Activated CD4-positive, alpha-beta T cell treated with anti-CD3 and anti-CD28 coated beads, Interleukin-2, amount 50 U/mL, for 16 hours (primary cell): ENCODE data around the gene PANX1.
"Not testable (repeated sequence)": the region's sequence is repeated elsewhere in the genome, so short reads cannot be mapped to it uniquely, and the experiment has no call there.

Experiments used
- DNase-seq: peaks from one replicate; pipeline ENCODE4 v3.0.0-alpha.2; 2020

The PANX1 gene

DNA sequence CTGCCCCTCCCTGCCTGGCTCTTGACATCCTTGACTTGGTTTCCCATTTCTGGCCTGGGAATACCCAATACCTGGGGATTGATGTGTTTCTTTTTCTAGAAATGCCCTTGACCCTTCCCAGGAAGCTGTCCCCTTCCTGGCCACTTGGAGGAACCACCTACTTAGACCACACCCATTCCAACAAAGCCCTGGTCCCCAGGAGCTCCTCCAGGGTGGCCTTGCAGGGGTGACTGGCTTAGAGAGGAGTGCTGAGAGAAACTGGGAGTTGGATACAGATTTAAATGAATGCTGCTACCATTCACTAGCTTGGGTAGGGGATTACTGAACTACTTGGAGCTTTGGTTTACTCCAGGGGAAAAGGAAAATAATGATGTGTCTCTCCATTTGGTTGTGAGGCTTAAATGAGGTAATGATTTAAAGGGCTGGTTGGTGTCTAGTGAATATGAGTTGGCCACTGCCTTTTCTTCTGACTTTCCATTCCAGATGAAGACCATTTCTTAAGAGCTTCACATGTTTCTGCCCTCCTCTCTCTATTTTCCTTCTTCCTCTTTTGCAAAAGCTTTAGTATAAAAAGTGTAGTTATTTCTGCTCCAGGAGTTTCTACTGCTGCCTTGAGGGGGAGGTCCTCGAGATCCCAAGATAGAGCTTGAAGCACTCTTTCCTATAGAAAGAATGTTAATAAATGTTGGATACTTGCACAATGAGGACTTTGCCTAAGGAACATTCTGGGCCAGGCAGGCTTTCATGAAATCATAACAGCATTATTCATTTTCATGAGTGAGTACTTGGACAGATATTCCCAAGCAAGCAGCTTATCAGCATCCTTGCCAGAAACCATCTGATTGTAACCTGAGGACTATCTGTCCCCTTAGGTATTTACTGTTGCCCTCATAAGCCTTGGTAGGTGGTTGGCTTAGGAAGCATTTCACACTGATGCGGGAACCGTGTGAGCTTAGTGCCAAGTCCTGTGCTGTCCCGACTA is 22.4 kb downstream of the PANX1 start:
- DNase-seq = no peak

DNA sequence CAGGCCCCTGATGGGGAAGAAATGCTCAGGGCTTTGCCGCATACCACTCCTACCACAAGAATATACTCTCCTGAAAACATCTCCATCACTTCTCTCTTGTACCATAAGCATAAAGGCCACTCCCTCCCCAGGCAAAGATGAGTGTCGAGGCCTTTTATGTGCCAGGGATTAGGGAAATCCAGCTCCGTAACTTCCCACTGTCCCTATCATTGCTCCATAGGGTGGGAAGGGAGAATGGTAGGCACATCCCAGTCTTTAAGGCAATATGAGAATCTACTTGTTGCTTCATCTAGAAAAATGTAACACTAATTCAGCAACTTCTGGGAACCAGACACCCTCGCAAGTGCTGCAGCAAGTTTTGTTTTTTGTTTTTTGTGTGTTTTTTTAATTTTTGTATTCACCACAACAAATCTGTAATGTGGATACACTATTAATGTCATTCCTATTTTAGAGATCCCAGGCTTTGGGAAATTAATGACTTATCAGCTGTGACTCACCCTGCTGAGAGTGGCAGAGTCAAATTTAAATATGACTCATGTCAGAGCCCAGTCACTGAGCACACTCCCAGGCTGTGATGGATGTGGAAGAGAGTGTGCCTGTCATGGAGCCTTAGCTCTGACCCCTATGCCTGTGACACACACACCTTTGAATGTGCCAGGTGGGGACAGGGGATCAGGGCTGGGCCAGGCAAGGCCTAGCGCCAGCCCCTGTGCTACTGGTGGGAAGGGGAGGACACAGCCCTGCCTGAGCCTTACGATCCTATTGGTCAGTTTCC is 23.4 kb downstream of the PANX1 start:
- peak; percentile 37 for DNase-seq

DNA sequence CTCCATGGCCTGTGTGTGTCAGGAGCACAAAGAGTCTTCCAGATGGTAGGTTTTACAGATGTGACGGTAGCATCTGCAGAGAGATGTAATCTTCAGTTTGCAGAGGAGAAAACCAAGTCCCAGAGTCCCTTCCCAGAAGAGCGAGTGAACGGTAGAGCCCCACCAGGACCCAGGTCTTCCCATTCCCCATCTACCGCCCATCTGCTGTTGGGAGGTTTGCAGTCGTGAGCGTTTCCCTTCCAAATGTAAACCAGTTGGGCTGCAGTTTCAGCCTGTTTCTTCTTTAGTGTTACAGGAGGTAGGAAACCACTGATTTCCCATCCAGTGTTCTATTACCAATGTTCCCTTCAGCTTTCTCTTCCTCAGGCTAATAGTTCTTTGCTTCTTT is 24.0 kb downstream of the PANX1 start:
- no peak for DNase-seq

DNA sequence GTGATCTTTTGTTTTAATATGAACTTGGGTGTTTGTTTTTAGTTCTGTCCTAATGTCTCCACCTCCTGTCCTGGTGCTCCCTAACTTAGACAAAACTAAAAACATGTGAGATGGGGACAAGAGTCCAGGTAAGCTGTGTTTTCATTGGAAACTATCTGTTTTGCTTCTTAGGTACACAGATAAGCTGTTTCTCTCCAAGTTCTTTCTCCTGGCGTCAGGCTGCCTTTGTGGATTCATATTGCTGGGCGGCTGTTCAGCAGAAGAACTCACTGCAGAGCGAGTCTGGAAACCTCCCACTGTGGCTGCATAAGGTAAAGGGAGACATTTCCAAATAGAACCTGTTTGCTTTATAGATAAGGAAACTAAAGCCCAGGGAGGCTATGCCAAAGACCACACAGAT is 24.7 kb downstream of the PANX1 start:
- no peak for DNase-seq

DNA sequence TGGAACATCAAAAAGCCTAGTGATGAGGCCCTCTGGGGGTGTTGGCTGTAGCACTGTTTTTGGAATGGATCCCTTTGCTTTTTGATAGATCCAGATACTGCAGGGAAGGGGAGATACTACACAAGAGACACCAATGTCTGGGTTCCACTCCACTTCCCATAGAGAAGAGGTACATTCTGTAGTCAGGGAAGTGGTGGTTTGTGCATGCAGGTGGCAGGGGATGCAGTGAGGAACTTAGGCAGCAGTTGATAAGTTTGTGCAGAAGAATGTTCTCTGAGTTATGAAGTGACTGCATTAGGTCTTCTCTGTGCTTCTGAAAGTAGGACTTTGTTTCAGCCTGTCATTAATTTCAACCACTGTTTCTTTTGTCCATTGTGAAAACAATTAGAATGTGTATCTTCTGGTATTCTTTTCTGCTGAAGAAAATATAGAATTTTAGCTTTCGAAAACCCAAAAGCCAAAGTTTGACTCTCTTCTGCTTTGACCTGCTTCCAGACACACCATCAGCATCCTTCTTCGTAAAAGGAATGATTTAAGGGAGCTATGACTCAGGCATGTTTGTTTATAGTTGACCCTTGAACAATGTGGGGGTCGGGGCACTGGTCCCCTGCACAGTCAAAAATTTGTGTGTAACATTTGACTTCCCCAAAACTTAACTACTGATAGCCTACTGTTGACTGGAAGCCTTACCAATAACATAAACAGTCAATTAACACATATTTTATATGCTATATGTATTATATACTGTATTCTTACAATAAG is 25.6 kb downstream of the PANX1 start:
- no peak for DNase-seq

DNA sequence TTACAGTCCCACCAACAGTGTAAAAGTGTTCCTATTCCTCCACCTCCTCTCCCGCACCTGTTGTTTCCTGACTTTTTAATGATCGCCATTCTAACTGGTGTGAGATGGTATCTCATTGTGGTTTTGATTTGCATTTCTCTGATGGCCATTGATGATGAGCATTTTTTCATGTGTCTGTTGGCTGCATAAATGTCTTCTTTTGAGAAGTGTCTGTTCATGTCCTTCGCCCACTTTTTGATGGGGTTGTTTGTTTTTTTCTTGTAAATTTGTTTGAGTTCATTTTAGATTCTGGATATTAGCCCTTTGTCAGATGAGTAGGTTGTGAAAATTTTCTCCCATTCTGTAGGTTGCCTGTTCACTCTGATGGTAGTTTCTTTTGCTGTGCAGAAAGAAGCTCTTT is 28.7 kb downstream of the PANX1 start:
- not testable (repeated sequence) for DNase-seq

DNA sequence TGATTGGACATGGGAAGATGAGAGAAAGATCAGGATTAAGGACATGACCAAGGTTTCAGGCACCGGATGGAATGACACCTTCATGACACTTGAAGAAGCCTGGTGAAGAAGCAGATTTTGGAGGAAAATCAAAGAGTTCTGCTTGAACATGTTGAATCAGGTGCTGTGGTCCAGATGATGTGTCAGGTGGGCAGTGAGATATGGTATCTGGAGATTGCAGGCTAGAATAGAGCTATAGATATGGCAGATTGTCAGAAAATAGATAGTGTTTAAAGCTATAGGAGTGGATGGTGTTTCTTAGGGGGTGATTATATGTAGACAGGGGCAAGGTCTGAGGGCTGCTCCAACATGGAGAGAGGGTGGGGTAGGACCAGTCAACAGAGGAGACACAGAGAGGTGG is 40.2 kb downstream of the PANX1 start:
- DNase-seq = no peak

DNA sequence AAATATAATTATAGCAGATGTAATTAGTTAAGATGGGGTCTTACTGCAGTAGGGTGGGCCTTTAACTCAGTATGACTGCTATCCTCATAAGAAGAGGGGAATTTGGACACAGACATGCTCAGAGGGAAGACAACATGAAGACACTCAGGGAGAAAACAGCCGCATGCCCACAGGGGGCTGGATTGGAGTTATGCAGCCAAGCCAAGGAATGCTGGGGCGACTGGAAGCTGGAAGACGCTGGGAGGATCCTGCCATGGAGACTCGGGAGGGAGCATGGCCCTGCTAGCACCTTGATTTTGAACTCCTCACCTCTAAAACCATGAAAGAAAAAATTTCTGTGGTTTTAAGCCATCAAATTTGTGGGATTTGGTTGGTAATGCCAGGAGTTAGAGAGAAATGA is 40.9 kb downstream of the PANX1 start:
- no peak for DNase-seq

DNA sequence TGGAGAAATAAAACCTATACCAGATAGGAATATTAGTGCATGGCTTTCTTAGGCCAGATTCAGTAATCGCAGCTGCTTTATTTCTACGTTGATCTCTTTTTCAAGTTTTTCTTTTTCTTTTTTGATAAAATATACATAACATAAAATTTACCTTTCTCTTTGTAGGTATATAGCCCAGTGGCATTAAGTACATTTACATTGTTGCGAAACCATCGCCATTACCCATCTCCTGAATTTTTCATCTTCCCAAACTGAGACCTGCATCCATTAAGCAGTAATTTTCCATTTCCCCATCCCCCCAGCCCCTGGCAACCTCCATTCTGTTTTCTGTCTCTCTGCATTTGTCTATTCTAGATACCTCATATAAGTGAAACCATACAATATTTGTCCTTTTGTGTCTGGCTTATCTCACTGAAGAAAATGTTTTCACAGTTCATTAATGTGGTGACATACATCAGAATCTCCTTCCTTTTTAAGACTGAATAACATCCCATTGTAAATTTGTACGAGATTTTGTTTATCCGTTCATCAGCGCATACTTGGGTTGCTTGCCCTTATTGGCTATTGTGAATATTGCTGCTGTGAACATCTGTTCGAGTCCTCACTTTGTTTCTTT is 41.4 kb downstream of the PANX1 start:
- no peak for DNase-seq

DNA sequence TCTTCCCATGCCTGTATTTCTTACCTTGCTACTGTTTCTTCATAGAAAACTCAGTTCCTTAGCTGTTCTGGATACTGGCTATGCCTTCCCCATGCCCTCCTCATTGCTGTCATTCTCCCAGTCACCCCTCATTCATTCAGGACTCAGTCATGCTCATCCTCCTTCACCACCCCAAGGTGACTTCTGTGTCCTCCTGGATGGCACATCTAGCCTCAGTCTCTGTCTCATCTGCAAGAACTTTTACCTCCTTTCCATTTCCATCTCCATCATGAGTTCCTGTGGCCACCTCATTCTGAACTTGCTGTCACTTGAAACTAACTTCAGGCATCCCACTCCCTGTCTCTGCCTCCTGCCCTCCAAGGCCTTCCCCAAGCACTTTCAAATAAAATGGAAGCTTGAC is 42.3 kb downstream of the PANX1 start:
- DNase-seq = no peak

DNA sequence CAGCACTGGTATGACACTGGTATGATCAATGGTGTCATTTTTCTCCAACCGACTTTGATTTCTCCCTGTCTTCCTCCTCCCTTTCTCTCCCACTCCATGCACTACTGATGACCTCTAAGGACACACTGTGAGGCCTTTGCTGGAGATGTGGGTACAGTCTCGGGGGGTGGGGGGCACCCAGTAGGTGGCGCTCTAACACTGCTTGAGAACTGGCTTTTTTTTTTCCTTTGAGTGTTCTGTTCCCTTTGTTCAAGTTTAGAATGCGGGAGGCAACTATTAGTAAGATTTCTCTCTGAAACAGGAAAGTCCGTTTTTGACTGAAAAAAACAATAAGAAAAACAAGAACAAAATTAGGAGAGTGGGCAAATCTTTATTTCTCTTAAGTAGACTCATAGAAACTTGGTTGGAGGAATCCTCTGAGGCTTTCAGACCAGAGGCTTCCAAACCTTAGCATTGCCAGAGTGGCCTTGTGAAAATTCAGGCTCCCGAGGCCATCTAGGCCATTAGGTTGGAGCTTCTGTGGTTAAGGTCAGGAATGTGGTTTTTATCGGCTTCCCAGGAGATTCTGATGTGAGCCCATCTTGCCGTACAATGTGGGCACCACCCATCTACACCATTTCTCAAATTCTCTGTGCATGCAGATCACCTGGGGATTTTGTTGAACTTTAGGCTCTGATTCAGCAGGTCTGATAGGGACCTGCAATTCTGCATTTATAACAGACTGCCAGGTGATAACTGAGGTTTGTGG is 43.2 kb downstream of the PANX1 start:
- DNase-seq = peak; percentile 35

DNA sequence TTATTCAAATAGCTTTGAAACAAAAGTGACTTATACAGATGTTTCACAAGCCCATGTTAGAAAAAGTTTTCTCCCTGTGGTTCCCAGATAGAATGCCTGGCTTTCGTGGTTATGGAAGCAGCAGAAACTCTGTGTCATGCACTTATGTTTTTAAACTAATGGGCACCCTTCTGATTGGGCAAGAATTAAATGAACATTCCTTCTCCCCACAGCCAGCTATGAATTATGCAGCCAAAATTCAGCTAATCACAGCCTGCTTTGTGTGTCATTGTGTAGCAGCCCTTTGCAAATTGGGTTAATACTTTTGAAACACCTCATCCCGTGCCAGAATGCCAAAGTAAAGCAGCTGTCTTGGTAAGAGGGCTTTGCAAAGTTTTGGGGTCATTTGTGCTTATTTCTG is 46.9 kb downstream of the PANX1 start:
- no peak for DNase-seq

DNA sequence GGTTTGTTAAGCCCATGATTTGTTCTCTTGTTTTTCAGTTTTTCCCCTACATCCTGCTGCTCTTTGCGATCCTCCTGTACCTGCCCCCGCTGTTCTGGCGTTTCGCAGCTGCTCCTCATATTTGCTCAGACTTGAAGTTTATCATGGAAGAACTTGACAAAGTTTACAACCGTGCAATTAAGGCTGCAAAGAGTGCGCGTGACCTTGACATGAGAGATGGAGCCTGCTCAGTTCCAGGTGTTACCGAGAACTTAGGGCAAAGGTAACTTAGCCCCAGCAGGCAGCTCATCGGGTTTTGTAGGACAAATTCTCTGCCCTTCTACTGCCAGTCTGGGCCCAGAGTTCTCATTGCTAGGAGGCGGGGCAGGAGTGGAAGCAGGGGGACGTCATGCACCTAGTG is 49.7 kb downstream of the PANX1 start:
- DNase-seq = no peak

DNA sequence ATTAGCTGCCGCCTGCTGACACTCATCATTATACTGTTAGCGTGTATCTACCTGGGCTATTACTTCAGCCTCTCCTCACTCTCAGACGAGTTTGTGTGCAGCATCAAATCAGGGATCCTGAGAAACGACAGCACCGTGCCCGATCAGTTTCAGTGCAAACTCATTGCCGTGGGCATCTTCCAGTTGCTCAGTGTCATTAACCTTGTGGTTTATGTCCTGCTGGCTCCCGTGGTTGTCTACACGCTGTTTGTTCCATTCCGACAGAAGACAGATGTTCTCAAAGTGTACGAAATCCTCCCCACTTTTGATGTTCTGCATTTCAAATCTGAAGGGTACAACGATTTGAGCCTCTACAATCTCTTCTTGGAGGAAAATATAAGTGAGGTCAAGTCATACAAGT is 51.1 kb downstream of the PANX1 start:
- DNase-seq = no peak

DNA sequence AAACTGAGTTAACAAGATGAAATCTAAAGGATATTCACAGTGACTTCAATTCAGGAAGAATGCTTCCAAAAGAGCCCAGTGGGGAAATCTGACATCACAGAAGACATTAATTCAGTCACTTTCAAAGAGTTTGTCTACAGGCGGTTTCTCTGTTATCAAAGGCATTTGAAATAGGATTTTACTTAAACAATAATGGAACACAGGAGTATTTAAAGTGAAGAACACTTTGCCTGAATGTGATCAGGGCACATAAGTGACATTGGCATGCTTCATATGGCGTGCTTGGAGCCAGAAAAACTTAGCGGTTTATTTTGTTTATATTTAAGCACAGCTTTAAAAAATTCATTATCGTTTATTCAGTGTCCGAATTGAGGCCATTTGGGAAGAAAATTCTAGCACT is 52.9 kb downstream of the PANX1 start:
- DNase-seq = no peak

DNA sequence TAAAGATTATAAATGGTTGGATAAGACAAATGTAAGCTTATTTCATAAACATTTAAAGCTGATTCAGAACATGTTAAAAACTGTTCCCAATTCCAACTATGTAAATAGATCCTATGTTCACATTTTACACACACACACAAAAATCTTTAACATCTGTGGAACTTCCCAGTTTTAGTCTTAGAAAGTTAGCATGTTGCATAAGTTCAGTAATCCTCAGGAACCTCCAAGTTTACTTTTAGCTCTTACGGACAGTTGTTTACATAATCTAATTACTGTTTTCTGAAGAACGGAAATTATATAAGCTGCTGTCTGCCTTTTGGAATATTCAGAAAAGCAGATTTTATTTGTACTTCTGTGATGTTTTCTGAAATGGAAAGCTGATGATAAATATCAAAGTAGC is 53.3 kb downstream of the PANX1 start:
- DNase-seq = no peak

DNA sequence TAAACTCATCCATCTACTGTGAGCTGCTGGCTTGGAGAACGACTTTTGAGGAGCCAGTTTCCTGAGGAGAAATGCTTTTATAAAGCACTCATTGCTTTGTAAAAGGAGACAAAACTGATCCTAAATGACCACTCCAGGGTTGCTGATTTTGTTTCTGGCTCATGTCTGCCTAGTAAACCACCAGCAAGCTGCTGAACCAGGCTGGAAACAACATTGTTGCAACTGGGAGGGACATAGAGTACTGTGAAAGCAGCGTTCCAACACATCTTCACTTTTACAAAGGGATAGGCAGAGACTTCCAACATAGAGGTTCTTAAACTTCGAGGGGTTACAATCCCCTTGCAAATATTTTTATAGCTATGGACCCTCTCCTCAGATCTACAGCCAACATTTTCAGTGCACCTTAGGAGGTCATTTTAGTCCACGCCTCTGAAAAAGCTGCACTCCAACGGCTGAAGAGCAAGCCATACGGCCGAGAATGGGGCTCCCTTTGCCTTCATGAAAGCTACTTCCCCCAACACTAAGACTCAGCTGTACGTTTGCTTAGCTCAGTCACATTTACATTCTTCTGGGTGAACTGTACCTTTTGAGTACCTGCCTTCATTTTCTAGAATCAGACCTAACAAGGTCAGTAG is 54.7 kb downstream of the PANX1 start:
- no peak for DNase-seq

DNA sequence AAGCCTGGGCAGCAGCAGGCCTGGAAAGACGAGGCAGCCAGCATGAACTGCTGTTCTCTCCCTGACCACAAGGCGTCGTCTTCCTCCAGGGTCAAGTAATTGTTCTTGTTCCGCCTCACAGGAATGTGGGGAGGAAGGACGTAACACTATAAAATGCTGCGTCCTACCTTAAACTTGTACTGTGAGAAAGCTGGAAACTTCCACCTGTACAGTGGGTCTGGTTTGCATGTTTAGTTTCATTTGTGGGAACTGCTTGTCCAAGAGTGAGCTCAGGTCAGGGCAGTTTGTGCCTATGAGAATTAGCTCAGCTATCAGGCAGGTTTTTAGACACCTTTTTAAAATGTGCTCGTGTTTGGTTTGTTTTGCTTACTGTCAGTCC is 55.2 kb downstream of the PANX1 start:
- DNase-seq = peak; percentile 21

DNA sequence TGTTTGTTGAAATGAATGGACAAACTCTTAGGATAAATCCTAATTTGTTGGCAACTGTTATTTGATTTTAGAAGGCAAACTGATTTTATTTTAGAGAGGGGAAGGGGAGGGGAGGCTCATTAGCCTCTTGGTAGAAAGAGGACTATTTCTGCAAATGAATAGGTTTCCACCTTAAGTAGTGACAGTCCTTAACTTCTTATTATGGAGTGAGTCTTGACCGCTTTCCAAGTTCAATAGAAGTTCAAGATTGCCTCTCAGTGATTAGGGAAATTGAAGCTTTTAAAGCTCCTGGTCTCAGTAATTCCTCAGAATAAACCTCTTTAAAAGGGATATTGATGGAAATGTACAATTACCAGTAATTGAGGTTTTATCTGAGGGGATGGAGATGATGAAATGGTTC is 55.7 kb downstream of the PANX1 start:
- DNase-seq = no peak

DNA sequence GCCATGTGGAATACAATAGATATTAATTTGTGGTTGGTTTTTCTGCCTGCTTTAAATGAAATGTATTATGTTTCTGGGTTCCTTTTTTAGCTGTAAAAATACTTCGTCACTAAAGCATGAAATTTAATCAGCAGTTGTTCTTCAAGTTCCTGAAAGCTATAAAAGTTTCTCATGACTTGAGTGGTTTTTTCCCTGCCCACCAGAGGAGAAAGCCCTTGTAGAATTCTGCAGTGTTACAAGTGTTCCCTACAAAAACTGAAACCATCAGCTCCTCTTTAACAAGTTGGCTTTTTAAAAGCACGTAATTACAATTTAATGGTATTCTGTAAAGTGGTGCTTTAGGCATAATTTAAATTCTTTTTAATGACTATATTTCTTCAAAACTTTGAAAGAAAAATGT is 56.2 kb downstream of the PANX1 start:
- no peak for DNase-seq

DNA sequence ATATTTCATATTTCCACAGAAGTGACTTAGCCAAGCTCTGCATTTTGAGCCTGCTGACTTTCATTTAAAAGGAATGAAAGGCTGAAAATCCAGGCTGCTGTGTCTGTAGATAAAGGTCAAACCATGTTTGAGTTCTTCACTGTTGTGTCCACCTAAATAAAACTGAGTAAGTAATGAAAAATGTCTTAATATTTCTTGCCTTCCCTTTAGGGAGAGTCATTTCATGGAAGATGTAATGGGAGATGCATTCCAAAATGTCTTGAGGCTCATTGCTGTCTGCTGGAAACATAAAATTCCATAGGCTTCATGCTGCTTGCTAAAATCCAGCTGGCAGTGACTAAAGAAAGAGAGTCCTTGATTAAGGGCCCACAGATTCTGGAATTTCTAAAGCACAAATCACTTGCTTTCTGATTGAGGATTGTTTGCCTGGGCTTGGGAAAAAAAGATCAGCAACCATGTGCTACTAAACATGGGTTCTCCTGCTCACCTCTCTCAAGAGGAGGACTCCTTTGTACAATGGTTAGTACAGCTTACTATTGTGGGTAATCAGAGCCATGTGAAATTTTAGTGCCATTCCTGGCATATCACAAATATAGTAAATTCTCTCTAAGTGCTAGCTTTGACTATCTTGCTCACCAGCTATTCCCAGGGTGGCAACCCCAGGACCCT is 56.9 kb downstream of the PANX1 start:
- DNase-seq = no peak
